ENCODE data around the gene DKK3.
A peak's percentile ranks its signal among the peaks of the same experiment; 100 is the strongest.

DKK3 gene

GRCh38 chr11:11981840-11982239 is 26.6 kb downstream of the DKK3 start:
- no peak for DNase-seq (ENCODE audit: low read depth)

DNA sequence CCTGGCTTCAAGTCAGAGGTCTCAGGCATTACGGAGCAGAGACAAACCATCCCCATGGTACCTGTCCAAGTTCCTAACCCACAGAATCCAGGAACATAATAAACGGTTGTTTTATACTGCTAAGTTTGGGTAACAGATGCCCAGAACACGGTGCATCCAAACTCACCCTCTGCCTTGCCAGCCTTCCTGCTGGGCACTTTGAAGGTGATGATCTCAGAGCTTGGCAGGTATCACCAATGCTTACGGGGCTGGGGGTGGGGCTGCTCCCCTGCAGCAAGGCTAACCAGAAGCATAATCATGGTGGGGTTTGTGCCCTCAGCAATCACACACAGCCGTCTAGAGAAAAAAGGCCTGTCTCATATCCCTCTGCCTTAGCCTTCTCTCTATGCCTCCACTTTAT is 27.1 kb downstream of the DKK3 start:
- DNase-seq (ENCODE audit: low read depth): no peak

DNA sequence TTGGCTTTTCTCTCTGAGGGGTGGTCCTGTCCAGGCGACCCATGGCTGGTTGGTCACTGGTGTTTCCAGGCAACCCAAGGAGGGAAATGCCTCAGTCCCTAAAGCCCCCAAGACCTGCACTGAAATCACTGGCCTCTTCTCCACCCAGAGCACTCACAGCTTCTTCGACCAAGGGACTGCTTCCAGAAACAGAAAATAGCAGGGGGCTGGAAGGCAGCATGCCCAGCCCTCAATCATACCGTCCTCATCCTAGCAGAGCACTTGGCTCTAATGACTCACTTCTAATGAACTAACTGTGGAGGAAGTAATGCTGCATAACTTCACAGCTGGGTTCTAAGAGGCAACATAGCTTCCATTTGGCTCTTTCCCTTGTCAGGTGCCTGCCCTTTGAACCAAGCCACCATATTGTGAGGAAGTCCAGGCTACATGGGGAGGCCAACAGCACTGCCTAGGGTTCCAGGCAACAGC is 27.6 kb downstream of the DKK3 start:
- DNase-seq (ENCODE audit: low read depth): no peak

DNA sequence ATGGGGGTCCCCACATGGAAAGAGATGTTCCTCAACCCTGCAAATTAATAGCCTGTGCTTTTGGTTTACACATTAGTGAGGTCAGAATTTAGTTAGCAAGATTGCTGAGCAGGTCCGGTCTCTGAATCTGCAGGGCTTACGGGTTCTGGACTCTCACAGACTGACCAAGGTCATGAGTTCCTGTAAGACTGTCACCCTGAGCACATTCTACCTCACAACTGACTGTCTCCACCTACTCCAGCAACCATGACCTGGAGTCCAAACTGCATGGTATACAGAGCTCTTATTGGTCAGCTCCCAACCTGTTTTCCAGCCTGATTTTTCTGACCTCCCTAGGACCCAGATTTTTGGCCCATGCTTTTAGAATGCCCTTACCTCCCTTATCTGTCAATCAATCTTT is 28.2 kb downstream of the DKK3 start:
- no peak for DNase-seq (ENCODE audit: low read depth)

GRCh38 chr11:11979488-11980117 is 28.8 kb downstream of the DKK3 start:
- DNase-seq (ENCODE audit: low read depth): peak; percentile 68

DNA sequence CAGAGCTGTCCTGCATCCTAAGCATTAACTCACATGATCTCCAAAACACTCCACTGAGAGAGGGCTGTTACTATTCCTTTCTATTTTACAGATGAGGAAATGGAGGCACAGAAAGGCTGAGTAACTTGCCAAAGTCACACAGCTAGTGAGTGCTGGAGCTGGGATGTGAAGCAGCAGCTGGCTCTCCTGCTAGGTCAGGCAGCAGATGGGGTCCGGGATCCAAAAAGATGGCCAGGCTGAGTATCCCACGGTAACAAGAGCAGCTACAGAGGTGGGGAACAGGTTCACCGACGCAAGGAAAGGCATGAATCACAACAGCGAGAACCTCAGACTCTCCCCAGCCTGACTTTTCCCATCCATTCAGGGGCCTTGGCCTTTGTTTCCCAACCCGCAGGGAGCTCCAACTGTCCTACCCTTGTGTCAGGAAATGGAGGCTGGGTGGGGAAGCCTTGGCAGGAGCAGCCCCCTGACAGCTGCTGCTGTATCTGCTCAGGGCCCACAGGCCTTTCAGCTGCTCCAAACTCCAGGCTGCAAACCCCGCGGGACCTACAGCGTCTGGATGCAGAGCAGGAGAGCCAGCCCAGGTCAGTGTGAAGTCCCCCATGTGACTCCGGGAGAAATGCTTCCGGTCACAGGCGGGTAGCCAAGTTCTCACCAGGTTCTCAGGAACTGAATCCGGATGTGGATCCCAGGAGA is 29.5 kb downstream of the DKK3 start:
- DNase-seq (ENCODE audit: low read depth): peak; percentile 44

- DNase-seq (ENCODE audit: low read depth): no peak
Observed at GRCh38 chr11:11978098-11978637, 30.3 kb downstream of the DKK3 start.

- peak; percentile 75 for DNase-seq (ENCODE audit: low read depth)
Observed at GRCh38 chr11:11977206-11977938, 31.1 kb downstream of the DKK3 start.

- no peak for DNase-seq (ENCODE audit: low read depth)
Observed at GRCh38 chr11:11976481-11977127, 31.8 kb downstream of the DKK3 start.

DNA sequence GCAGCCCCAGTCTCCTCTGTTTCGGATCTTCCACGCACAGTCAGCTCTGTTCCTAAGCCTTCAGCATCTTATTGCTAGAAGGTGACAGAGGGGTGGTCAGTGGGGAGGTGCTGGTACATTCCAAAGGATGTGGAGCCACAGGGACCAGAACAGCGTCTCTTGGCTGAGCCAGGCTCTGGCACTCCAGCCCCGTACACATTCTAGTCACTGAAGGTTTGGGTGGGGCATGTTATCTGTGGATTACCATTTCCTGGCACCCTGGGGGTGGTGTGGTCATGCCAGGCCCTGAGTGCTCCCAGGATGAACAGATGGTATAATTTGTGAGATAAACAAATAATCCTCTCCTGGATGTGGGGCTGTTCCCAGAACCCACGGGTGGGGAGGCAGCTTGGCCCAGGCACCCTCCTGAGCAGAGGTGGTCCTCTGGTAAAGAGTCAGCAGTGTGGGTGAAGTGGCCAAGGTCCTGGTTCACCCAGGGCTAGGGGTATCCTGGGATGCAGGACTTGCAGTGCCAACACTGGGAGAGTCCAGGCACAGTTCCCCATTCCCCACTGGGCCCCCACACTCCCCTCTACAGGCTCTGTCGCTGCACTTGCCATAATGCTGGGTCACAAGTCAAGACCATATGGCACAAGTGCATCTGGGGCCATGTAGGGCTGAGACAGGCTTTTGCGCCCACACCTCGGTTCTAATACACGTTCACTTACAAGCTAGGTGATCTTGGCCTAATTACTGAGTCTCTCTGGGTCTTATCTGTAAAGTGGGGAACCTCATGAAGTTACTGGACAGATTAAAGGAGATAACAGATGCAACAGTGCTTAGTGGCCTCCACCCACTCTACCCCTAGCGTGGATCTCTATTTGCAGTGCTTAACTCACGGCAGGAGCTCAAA is 33.0 kb downstream of the DKK3 start:
- no peak for DNase-seq (ENCODE audit: low read depth)

- no peak for DNase-seq (ENCODE audit: low read depth)
Observed at GRCh38 chr11:11973866-11974265, 34.6 kb downstream of the DKK3 start.

- peak; percentile 80 for DNase-seq (ENCODE audit: low read depth)
Observed at GRCh38 chr11:11973361-11973800, 35.0 kb downstream of the DKK3 start.

GRCh38 chr11:11972730-11973341 is 35.6 kb downstream of the DKK3 start:
- DNase-seq (ENCODE audit: low read depth): no peak

DNA sequence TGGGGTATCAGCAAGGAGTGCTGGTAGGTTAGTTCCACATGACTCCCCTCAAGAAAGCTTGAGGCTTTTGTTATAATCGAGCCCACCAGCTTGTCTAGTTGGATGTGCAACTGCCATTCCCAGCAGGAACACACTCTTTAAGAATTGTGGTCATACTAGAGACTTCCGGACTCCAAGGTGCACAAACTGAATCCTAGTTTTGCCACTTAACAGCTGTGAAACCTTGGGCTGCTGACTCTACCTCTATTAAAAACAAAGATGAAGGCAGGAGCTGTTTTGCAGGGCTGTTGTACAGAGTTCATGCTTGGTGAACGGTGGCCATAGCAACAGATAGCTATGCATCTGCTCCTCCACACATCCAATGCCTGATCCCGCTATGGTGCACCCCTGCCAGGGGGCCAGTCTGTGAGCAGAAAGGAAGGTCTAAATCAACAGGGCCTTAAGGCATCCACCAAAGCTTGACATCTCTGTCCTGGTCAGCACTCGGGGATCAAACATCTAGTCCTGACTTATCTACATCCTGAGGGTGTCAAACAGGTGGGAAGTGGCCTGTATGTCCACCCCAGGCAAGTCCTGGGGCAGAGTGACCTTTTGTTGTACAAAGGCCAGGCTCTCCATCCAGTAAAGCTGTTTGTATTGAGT is 36.4 kb downstream of the DKK3 start:
- no peak for DNase-seq (ENCODE audit: low read depth)

GRCh38 chr11:11970556-11970955 is 37.9 kb downstream of the DKK3 start:
- no peak for DNase-seq (ENCODE audit: low read depth)

GRCh38 chr11:11969380-11970215 is 38.8 kb downstream of the DKK3 start:
- DNase-seq (ENCODE audit: low read depth): no peak

DNA sequence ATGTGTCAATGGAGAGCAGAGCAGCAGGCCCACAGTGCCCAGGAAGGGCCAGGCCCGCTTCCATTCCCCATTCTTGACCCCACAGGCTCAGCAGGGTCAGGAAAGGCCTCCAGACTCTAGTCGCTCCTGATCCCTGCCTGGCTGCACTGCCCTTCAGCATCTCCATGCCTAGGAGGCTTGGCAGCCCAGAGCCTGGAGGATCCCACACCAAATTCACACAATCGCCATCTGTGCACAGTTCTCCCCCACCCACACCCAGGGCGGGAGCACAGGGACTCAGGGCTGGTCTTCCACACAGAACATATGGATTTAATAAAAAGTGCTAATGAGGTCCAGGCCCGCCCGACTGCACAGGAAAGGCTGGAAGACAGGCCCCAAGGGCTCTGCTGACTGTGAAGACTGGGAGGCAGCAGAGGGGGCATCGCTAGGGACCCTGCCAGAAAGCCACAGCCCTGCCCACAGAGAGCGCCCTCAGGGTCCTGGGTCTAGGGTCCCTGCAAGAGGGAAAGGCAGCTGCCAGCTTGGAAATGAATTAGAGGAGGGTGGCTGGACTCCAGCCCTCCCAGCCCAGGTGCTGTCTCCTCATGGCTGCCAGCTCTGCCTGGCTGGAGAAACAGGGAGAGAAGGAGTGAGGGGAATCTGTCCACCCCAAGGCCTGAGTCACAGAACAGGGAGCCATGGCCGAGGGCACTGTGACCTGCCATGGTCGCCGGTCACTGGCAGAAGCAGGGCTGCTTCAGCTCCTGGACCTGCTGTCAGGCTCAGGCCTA is 39.7 kb downstream of the DKK3 start:
- peak; percentile 82 for DNase-seq (ENCODE audit: low read depth)

DNA sequence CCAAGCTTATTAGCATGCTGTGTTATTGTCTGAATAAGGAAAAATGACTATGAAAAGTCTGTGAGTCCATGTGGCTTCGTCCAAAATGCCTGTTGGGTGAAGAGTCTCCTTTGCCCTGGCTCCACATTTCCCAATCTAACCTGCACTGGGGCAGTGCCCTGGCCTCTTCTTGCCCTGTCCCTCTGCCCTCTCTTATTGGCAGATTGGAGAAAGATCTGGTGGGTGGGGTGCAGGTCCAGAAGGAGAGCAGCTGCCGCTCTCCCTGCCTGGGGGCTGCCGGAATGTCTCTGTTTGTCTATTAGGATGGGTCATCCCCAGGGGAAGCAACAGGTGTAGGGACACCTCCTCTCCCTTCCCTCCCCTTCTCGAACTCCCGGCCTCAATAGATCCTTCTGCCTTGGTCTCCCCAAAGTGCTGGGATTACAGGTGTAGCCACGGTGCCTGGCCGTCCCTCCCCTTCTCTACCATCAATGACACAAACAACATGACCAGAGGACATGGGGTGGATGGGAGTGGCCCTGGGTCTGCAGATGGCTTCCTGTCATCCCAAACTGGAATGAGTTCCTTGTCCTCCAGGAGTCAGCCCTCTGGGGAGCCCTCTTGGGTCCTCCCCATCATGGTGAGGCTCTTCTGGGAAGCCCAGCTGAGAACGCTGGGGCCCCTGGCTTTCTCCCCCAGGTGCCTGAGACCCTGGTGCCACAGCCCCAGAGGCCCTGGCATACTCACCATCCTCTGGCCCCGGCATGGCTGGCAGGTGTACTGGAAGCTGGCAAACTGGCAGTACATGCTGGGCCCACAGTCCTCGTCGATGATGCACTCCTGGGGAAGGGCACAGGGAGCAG is 40.5 kb downstream of the DKK3 start:
- DNase-seq (ENCODE audit: low read depth): no peak

Data from fibroblast of gingiva (primary cell).